ENCODE measurements around the gene MARCHF2. TPM values are rescaled to one million over a fixed set of nuclear protein-coding genes. Genes with fewer than 3 reads are reported as not detected.
A peak's percentile ranks its signal among the peaks of the same experiment; 100 is the strongest.

Gene MARCHF2
- total RNA-seq, 4 donors from 2014 or later, result 86.1 to 381 (median 118) TPM

DNA sequence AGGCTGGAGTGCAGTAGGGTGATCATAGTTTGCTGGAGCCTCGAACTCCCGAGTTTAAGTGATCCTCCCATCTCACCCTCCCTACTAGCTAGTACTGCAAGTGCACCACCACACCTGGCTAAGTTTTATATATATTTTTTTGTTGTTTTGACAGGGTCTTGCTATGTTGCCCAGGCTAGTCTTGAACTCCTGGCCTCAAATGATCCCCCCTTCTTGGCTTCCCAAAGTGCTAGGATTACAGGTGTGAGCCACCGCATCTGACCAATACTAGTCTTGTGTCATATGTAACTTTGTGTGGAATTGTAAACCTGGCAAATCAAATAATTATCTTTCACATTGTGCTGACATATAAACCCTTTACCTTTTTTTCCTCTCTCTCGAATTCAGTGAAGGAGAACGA is 41.9 kb downstream of the MARCHF2 start:
- Histone ChIP-seq H3K4me3 (no peak overlapping the region), H3K4me1 (peaks cover 32 to 79% (median 45%) of the 10 kb centered on the region in 4 donors), H3K9me3 (no peaks in the 10 kb centered on the region), H3K27me3 (no peaks in the 10 kb centered on the region), H3K27ac (no peak overlapping the region), H3K36me3 (peaks cover 0 to 22% (median 4%) of the 10 kb centered on the region in 4 donors)
- in situ Hi-C loops (cut with MboI; ENCODE audit: low pct_ligation_motif_present in 1 of 4, low pct_unique_long_range_greater_than_20kb in 1 of 4, low sequenced_read_pairs in 3 of 4), result no loop called here
- intact Hi-C loops (cut with DNase I; ENCODE audit: low total_unique reads), result no loop called here
- WGBS, 2 donors (ENCODE audit: low coverage in 1 of 2), result 67 to 80% methylated on average over 2 to 5 of the region's 5 CpGs
- DNase-seq, result no peak
- TF ChIP-seq EP300 (IDR thresholded peaks at IDR 0.05; ENCODE audit: low read depth) (no peak), POLR2A (IDR thresholded peaks at IDR 0.05) (no peak), POLR2AphosphoS5 (IDR thresholded peaks at IDR 0.05) (no peak)
- TF ChIP-seq, protein P1, sequence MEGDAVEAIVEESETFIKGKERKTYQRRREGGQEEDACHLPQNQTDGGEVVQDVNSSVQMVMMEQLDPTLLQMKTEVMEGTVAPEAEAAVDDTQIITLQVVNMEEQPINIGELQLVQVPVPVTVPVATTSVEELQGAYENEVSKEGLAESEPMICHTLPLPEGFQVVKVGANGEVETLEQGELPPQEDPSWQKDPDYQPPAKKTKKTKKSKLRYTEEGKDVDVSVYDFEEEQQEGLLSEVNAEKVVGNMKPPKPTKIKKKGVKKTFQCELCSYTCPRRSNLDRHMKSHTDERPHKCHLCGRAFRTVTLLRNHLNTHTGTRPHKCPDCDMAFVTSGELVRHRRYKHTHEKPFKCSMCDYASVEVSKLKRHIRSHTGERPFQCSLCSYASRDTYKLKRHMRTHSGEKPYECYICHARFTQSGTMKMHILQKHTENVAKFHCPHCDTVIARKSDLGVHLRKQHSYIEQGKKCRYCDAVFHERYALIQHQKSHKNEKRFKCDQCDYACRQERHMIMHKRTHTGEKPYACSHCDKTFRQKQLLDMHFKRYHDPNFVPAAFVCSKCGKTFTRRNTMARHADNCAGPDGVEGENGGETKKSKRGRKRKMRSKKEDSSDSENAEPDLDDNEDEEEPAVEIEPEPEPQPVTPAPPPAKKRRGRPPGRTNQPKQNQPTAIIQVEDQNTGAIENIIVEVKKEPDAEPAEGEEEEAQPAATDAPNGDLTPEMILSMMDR (IDR thresholded peaks at IDR 0.05), result no peak

DNA sequence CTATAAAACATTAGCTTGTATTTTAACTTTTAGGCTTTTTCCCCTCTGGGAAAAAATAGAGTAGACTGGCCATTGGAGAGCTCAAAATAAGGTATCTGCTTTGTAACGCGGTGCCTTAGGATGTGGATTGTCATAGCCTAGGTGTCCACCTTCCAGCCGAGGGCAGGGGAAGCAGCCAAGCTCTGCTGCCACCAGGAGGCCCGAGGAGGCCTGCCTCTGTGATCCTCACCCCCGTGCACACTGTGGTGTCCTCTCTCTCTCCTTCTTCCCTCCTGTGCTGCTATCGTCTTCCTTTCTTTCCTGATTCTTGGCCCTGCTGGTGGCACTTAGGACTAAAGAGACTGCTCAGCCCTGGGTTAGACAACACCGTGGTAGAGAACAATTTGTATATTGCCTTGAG is 43.0 kb downstream of the MARCHF2 start:
- intact Hi-C loops (cut with DNase I; ENCODE audit: low total_unique reads) (no loop called here), in situ Hi-C loops (cut with MboI; ENCODE audit: low pct_ligation_motif_present in 1 of 4, low pct_unique_long_range_greater_than_20kb in 1 of 4, low sequenced_read_pairs in 3 of 4) (no loop called here)
- Histone ChIP-seq H3K4me1 (peaks cover 35 to 80% (median 46%) of the 10 kb centered on the region in 4 donors), H3K27me3 (no peaks in the 10 kb centered on the region), H3K27ac (no peak overlapping the region), H3K9me3 (no peaks in the 10 kb centered on the region), H3K4me3 (no peak overlapping the region), H3K36me3 (peaks cover 0 to 22% (median 4%) of the 10 kb centered on the region in 4 donors)
- 80% methylated on average over 3 to 7 of the region's 7 CpGs for WGBS, 2 donors (ENCODE audit: low coverage in 1 of 2)
- TF ChIP-seq, protein P1 (IDR thresholded peaks at IDR 0.05), result no peak
- TF ChIP-seq EP300 (IDR thresholded peaks at IDR 0.05; ENCODE audit: low read depth), result no peak
- TF ChIP-seq POLR2A (IDR thresholded peaks at IDR 0.05), result no peak
- TF ChIP-seq POLR2AphosphoS5 (IDR thresholded peaks at IDR 0.05), result no peak
- DNase-seq, result no peak

DNA sequence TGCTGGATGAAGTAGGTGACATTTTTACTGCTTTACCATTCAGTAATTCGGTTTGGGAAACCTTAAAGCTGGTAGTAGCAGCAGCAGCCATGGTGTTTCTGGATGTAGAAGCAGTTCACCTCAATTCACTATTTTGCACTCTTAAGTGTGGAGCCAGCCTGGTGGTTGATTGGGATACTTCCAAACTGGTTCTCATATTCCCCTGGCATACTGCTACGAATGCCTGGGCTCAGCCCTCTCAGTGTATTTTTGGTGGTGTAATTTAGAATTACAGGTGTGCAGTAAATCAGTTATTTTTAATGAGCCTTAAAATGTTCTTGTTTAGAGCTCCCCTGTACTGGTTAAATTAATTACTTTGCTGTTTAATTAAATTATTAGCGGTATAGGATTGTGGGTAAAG is 44.1 kb downstream of the MARCHF2 start:
- no peak overlapping the region for H3K4me3 ChIP-seq
- TF ChIP-seq POLR2A (IDR thresholded peaks at IDR 0.05) (no peak), EP300 (IDR thresholded peaks at IDR 0.05; ENCODE audit: low read depth) (no peak), POLR2AphosphoS5 (IDR thresholded peaks at IDR 0.05) (no peak)
- TF ChIP-seq, protein P1 (IDR thresholded peaks at IDR 0.05), result no peak
- H3K9me3 ChIP-seq, result no peaks in the 10 kb centered on the region
- H3K27ac ChIP-seq, result no peak overlapping the region
- 81 to 100% methylated on average over 1 to 3 of the region's 3 CpGs for WGBS, 2 donors (ENCODE audit: low coverage in 1 of 2)
- intact Hi-C loops (cut with DNase I; ENCODE audit: low total_unique reads) (no loop called here), in situ Hi-C loops (cut with MboI; ENCODE audit: low pct_ligation_motif_present in 1 of 4, low pct_unique_long_range_greater_than_20kb in 1 of 4, low sequenced_read_pairs in 3 of 4) (no loop called here)
- H3K36me3 ChIP-seq, result peaks cover 0 to 16% (median 4%) of the 10 kb centered on the region in 4 donors
- H3K4me1 ChIP-seq, result peaks cover 24 to 76% (median 41%) of the 10 kb centered on the region in 4 donors
- no peak for DNase-seq
- H3K27me3 ChIP-seq, result no peaks in the 10 kb centered on the region

DNA sequence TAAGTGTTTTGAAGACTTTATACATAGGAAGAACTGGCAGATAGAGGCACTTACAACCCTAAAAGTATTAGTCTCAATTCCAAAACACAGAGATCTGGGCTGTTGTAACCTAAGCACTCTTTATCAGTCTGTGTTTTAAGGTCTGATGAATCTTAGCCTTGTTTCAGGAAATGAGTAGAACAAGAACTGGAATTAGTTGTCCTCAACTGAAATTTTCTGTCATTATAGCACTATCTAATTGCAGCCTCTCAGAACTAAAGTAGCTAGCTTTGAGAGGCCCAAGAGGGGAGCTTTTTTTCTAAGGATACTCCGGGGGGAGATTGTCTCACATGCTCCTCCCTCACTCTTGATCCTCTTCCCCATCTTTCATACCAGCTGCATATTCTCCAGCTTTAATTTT is 44.7 kb downstream of the MARCHF2 start:
- intact Hi-C loops (cut with DNase I; ENCODE audit: low total_unique reads), result no loop called here
- H3K4me3 ChIP-seq, result no peak overlapping the region
- TF ChIP-seq POLR2A (IDR thresholded peaks at IDR 0.05) (no peak), POLR2AphosphoS5 (IDR thresholded peaks at IDR 0.05) (no peak)
- TF ChIP-seq, protein P1 (IDR thresholded peaks at IDR 0.05), result no peak
- peak overlapping the region; percentile 38 to 66 (median 54) for H3K27ac ChIP-seq
- whole genome bisulfite sequencing, 2 donors (ENCODE audit: low coverage in 1 of 2), result 47 to 57% methylated on average over 1 of the region's 1 CpG
- H3K27me3 ChIP-seq, result no peaks in the 10 kb centered on the region
- H3K9me3 ChIP-seq, result no peaks in the 10 kb centered on the region
- in situ Hi-C loops (cut with MboI; ENCODE audit: low pct_ligation_motif_present in 1 of 4, low pct_unique_long_range_greater_than_20kb in 1 of 4, low sequenced_read_pairs in 3 of 4), result no loop called here
- no peak for DNase-seq
- peaks cover 21 to 70% (median 39%) of the 10 kb centered on the region in 4 donors for H3K4me1 ChIP-seq
- H3K36me3 ChIP-seq, result peaks cover 0 to 13% (median 4%) of the 10 kb centered on the region in 4 donors

Measured in transverse colon (tissue), 4 donors.